ENCODE data around the gene MX1.

The MX1 gene

DNA sequence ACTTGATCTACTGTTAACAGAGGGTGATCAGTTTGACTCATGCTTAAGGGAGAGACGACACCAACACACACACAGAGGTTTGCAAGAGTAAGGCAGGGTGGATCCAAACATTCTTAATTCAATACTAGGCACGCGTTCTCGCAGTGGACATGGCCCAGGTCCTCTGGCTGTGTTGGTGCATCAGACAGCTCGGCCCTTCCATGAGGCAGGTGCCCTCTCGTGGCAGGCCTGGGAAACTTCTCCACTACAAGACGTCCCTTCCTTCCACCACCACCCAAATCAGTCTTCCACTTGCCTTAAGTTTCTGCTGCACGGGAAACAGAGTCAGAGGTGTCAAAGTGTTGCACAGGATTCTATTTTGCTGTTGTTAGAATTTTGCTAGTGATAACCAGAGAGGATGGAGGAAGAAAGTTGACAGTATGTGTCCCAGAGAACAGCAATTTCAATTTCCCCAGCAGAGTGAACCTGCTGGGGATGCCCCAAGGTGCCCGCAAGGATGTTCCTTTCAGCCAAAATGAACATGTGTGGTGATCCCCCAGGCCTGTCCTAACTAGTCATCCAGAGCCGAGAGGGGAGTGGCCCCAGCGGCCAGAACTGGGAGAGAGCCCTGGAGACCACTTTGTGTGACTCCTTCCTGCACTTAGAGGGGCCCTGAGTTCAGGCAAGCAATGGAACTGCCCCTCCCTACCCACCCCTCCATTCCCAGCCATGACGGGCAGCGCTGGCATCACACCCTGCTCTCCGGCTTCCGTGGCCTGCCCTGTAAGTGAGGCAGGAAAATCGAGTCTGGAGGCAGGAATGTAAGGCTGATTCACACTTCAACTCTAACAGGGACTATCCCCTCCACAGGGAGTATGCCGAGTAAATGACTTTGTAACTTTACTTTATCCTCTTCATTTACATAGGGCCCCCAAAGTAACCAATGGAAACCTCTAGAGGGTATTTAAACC lies 34.8 kb downstream of the MX1 start:
- peak; percentile 7 to 47 (median 21) for DNase-seq

DNA sequence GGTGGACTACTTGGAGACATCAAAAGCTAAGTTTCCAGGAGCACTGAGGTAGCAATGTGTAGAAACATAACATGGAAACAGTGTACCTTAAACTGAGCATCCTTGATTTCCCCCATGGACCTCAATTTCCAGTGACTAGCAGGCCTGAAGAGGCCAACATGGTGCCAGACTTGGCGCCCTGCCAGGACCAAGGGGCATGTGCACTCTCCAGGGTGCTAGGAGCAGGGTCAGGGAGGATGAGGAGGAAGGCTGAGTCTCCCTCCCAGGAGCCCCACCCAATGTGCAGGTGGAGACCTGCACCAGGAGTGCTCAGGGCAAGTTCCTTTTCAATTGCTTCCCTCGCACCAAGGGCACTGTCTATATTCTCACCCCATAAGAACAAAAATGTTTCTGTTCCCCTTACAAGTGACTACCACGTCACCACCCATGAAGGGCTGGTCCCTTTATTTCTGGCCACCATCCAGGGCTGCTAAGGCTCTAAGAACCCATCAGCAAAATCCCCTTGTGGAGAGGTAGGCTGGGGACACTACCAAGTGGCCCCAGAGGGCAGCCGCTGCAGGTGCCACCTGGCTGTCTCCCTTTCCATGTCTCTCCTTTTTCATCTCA lies 39.2 kb downstream of the MX1 start:
- no peak for DNase-seq

DNA sequence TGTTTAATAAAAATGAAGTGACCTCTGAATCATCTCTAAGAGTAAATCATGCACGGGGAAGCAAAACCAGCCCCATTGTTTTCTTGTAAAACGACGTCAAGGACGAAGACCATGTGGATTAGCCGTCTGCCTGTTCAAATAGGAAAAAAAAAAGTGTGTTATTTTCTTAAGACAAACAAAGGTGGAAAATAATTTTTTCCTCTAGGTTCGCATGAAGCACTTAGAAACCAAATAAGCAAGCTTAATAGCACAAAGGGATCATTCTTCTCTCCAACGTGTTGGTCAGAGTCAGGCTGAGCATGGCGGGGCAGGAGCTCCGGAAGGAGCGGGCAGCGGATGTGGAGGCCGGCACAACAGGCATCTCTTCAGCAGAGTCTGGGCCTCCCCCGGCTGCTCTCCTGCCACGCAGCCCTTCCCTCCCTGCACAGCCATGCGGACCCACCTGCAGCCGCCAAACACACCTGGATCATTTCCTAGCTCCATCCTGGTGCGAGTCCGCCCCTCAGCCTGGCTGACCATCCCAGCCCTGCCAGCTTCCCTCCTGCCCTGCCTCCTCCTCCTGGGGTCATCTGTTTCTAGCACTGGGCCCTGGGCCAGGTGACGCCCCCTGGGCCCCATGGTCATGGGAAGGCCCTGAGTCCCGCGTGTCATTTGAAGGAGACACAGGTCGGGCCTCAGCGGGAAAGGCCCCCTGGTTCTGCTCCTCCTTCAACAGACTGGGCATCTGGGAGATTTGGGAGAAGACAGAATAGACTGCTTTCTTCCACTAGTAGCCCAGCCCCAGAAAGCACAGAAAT lies 40.2 kb downstream of the MX1 start:
- no peak for DNase-seq

DNA sequence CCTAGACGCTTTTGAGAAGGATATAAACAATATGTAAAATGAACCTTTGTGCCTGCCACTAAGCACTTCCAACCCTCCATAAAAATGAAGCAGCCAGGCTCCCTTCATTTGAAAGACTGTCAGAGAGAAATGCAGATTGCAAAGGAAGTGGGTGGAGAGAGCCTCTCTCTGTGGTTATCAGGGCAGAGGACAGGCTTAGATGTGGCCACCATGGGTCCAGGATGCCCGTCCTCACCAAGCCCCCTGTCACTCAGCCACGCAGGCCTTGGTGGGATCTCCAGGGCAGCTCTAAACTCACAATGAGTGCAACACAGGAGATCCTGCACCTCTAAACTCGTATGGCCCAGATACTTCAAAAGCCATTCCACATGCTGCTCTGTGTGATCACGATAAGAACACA lies 44.0 kb downstream of the MX1 start:
- DNase-seq: no peak

DNA sequence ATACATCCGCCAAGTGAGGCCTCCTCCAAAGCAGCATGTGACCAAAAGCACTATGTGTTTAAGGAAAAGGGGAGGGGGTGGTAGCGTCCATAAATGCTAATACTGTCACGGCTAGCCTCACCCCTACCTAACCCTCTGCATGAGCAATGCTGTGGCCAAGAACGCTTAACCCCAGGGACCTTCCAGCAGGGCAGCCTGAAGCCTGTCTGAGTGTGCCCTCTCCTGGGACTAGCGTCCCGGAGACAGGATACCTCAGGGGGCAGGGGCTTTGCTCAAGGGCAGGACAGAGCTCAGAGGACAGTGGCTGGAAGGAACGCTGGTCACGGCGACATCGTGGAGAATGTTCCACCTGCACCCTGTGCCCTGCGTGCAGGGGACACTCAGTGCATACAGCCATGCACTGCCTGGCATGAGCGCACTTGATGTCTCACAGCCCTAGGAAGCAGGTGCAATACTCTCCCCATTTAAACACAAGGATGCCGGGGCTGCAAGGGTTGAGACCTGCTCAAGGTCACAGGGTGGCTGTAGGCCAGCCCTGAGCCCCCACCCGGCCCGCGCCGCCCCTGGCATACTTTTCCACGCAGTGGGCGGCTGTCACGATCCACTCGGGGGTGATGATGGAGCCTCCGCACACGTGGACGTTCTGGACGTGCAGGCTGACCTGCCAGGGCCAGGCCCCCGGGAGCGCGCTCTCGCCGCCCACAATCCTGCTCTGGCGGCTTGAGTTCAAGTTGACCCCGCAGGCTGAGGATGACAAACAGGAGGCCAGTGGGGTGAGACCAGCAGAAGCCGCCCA lies 46.9 kb downstream of the MX1 start:
- no peak for DNase-seq

DNA sequence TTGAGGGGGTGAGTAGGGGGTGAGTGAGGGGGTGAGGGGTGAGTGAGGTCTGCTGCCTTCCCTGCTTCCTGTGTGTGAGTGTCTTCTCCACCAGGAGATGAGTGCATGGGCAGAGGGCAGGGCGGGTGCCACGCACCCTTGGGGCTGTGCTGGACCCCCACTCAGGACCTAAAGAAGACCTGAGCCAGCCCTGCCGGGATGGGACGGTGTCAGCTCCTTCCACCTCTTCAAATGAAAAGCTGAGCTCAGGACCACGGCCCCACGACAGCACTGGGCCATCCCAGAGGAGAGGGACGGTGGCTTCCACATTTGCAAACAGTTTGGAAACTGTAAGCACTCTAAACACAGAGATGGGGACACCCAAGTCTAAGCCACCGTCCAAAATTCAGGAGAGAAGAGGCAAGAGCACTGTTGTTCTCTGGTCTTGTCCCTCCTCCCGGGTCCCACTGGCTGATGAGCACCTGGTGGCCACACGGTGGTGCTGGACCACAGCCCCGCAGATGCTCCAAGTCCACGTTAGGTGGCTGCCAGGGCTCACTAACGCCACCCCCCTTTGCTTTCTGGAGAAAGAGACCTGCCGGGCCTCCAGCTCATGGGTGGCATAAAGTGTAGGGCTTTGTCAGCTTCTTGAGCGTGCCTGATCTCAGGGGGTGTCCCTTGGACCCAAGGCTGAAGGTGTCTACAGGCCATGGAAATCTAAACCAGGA lies 49.8 kb downstream of the MX1 start:
- no peak for DNase-seq

DNA sequence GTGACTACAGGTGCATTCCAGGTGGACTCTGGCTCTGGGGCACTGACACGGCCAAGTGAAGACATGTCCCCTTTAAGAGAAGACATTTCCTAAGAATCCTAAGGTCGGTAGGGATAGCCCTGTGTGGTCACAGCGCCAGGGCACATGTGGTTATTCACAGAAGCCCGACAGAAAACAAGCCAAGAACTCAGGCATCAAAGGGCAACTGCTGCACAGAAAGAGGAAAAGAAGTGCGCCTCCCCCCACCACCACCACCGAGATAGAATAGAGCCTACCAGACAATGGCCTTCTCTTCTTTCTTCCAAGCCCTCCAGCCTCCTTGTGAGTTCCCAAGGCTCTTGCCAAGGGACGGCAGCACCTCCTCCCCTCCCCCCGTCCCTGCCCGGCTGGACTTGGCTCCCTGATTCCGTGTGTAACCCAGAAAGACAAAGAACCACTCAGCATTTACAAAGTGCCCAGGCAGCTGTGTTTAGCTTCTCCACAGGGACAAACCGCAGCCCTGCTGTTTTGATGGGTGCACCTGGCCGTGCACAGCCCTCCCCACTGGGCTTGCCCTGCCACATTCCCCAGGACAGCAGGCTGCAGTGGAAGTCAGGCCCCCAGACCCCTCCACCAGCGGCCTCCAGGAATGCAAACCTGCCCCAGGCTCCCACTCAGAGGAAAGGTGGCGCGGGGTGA lies 51.7 kb downstream of the MX1 start:
- DNase-seq: no peak

DNA sequence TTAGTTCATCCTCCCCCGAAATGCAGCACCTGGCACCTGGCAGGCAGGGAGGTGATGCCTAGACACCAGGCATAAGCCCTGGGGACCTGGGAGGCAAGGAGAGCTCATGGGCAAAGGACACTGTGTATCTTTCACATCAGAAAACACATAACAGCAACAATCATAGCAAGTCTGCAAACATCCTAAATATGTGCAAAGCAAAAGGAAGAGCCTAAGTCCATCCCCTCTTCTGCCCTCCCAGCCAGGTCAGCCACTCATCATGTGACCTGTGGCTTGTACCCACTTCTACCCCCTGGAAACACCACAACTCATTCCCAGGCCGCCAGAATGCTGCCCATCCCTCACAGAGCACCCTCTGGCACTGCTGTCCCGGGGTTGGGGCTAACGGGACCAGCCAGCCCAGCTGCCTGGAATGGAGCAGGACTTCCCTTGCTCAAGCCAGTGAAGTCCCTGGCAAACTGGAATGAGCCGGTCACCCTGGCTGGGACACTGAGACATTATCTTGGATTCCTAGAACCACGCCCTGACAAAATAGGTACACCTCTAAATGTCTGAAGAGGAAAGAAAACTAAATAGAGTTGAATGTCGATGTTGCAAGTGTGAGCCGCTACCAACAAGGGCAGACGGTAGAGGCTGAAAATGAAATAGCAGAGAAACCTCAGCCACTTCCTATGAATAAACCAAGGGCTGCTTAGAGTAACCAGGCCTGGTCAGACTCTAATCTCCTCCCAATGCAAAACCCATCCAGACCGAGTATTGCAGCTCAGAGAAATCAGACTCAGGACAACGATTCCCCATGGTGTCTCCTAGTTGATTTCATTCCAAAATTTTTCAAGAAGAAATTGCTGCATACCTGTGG lies 52.5 kb downstream of the MX1 start:
- no peak for DNase-seq

DNA sequence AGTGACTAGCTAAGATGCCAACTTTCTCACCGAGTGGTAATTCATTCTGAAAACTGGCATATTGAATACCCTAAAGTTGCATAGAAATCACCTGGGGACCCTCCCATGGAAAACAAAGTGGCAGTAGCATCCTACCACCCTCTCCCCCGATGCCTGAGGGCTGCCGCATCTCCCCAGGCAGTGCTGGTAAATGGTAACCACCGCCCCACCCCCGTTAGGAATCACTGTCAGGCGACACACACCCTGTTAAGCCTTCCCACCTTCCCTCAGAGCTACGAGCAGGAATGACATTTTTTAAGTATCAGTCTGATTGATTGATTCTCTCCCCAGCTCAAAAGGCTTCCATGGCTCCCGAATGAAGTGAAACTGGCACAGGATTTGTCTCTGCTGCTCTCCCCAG lies 53.6 kb downstream of the MX1 start:
- DNase-seq: no peak

DNA sequence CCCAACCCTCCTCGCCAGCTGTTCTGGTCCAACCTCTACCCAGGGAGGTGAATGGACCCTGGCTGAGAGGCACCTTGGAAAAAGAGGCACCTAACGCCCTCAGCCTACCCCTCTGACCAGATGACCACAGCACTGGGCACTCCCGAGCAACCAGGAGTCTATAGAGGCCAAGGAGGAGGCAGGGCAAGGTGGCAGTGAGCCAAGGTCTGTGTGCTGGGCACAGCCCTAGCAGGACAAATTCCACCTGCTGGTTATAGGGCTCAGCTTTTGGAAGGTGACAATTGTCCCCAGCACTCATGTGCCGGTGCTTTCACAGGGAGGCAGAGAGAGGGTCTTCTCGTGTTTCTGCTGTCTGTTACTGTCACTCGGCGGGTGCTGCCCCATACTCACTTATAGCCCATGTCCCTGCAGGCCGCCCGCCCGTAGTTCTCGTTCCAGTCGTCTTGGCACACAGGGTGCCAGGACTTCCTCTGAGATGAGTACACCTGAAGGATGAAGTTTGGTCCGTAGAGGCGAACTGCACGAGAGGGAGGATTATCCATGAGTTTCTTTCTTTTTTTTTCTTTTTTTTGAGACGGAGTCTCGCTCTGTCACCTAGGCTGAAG lies 54.1 kb downstream of the MX1 start:
- DNase-seq: no peak

DNA sequence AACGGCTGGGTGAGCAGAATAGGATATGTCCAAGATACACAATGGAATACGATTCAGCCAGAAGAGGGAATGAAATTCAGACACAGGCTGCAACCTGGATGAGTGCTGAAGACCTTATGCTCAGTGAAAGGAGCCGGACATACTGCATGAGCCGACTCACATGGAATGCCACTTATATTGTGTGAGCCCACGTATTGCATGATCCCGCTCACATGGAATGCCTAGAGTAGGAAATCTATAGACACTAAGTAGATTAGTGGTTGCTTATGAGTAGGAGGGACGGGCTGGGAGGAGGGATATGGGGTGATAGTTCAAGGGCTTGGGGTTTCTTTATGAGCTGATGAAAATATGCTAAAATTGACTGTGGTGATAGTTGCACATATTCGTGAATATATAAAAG lies 55.2 kb downstream of the MX1 start:
- DNase-seq: no peak

DNA sequence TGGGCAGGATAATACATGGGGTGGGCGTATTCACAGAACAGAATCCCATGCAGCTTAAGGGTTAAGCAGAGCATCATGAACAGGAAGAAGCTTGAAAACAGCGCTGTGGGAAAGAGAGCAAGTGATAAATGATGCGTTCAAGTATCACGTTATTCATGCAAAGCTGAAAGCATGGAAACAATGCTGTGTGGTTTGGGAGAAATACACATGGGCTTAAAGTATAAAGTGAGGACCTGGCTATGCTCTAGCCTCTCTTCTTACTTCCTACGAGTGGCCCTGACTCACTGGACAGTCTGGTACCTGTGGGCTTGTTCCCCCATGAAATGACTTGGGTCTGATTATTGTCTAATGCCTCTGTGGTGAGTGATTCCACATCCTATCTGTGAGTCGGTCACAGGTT lies 56.3 kb downstream of the MX1 start:
- DNase-seq: no peak

DNA sequence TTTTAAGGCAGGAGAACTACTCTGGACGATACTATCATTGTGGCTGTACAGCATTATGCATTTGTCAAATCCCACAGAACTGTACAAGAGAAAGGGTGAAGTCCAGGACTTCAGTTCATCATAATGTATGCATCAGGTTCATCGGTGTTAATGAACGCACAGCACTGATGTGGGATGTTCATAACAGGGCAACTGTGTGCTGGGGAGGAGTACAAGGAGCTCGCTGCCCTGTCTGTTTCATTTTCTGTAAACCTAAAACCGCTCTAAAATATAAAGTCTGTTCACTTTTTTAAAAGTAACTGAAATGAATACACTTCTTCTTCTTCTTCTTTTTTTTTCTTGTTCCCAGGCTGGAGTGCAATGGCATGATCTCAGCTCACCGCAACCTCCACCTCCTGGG lies 56.9 kb downstream of the MX1 start:
- no peak for DNase-seq

DNA sequence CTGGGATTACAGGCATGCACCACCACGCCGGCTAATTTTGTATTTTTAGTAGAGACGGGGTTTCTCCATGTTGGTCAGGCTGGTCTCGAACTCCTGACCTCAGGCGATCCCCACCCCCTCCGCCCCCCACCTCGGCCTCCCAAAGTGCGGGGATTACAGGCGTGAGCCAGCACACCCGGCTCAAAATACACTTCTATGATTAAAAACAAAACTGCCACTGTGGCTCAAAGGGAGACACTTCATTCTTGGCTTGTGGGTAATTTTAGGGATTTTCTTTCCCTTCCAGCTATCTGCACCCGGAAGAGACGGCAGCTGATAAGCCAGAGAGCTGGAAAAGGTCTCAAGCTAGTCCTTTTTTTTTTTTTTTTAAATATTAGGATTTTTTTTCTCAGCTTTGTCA lies 57.4 kb downstream of the MX1 start:
- DNase-seq: no peak

DNA sequence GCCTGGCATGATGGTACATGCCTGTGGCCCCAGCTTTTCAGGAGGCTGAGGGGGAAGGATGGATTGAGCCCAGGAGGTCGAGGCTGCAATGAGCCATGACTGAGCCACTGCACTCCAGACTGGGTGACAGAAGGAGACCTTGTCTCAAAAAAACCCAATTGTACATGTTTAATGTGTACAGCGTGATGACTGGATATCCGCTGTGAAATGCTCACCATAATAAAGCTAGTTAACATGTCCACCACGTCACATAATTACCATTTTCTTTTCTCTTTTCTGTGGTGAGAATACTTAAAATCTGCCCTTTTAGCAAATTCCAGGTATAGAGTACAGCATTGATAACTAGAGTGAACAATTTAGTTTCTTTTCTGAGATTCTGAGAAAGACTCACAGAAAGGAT lies 57.9 kb downstream of the MX1 start:
- DNase-seq: no peak

DNA sequence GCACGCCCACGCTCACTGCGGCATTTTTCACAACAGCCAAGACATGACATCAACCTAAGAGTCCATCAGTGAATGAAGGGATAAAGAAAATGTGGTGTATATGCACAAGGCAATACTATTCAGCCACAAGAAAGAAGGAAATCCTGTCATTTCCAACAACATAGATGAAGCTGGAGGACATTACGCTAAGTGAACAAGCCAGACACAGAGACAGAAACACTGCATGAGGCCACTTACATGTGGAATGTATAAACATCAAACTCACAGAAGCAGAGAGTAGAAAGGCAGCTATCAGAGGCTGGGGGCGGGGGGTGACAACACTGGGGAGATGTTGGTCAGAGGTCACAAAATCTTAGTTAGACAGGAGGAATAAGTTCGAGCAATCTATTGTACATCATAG lies 61.0 kb downstream of the MX1 start:
- DNase-seq: no peak

DNA sequence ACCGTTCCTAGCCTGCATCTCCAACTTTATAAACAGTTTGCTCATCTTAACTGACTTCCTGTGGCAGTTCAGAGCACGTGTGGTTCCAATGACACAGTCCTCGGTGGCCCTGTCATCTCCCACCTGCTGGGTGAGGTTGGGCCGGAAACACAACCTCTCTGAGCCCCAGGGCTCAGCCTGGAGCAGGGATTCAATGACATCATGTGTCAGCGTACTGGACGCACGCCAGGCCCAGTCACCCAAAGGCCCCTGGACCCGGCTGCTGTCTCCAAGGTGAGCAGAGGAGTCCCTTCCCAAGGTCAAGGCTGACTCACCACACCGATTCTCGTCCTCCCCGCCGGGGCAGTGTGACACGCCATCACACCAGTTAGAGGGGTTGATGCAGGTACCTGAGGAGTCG lies 62.0 kb downstream of the MX1 start:
- DNase-seq: no peak

DNA sequence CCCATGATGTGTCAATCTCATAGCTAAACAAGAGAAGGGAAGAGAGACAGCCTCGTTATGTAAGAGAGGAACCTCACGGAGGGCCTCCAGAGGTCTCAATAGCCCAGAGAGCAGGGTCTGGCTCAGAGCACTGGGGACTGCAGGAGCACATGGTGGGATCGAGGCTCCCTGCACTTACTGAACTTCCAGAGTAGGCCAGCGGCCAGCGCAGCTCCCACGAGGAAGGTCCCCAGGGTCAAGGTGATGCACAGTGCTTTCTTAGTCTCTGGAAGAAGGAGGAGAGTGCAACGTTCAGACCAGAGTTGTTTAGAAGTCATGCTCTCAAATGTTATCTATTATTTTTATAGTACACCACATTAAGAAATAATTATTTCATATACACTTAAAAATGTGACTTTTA lies 63.3 kb downstream of the MX1 start:
- no peak for DNase-seq

DNA sequence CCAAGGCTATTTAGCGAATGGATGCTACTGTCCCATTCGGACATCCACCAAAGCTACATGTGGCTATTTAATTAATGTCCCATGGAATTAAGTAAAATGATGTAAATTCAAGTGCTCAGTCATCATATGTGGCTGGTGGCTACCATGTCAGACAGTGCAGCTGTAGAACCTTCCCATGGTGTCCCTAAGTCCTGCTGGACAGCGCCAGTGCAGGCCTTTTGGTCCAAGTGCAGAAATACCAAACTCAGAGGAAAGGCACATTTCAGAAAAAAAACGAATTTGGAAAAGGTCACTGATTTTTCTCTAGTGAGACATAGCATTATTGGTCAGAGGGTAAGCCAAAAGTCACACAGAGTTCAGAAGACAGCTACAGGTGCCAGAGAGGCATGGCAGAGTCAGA lies 64.3 kb downstream of the MX1 start:
- DNase-seq: no peak

DNA sequence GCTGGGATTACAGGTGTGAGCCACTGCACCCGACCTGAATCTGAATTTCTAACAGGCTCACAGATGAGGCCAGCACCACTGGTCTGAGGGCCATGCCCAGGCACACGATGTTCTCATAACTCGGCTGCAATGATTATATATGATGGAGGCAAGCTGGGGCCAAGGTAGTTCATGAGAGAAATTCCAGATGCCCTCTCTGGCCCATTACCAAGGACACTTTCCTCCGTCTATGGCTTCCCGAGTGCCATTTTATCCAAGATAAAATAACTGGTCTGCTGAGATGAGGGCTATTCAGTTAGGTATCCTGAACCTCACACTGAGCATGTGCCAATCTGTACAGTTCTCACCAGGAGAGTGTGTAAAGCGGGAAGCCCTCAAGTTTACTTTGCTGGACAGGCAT lies 65.4 kb downstream of the MX1 start:
- DNase-seq: no peak

All from T-helper 2 cell (primary cell).